GM18511 (cell line): ENCODE data around the gene ENTPD2.
"Not testable (repeated sequence)": the region's sequence is repeated elsewhere in the genome, so short reads cannot be mapped to it uniquely, and the experiment has no call there.

Experiments
- ATAC-seq: cut with Tn5 transposase; IDR thresholded peaks from one replicate; pipeline ENCODE4 v1.9.1; 2021; ENCODE audit warnings: mild to moderate bottlenecking, moderate library complexity; ENCODE audit not compliant: unreplicated experiment

Gene ENTPD2

DNA sequence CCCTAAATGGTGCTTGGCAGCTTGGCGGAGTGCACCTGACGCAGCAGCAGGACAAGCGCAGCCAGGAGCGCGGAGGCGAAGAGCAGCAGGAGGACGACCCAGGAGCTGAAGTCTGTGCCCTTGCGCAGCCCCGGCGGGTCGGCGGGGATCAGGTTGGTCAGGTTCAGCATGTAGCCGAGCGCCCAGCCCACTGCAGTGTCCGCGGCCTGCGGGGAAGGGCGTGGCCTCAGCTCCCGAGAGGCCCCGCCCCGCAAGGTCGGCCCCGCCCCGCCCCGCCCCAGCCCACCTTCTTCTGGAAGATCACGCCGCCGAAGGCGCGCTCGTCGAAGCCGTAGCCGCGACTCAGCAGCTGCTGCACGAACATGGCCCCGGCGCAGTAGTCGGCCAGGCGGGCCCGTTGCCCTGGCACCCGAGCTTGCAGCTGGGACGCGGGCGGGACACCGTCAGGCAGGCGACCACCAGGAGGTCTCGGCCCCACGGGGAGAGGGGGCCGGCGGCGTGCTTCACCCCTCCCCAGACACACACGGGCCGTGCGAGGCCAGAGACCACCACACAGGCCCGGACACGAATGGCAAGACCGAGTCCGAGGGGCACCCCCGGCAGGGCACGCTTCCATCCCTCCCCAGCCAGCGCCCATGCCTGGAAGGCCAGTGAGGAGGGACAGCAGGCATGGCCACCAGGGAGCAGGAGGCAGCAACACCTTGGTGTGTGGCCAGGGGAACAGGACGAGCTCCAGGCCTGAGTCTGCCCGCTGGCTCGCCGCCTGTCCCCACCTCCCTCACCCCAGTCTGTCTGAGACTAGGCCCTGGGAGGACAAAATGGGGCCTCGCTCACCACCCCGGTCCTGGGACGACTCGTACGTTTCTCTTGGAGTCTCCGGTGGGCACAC lies 5.0 kb downstream of the ENTPD2 start:
- no peak for ATAC-seq

DNA sequence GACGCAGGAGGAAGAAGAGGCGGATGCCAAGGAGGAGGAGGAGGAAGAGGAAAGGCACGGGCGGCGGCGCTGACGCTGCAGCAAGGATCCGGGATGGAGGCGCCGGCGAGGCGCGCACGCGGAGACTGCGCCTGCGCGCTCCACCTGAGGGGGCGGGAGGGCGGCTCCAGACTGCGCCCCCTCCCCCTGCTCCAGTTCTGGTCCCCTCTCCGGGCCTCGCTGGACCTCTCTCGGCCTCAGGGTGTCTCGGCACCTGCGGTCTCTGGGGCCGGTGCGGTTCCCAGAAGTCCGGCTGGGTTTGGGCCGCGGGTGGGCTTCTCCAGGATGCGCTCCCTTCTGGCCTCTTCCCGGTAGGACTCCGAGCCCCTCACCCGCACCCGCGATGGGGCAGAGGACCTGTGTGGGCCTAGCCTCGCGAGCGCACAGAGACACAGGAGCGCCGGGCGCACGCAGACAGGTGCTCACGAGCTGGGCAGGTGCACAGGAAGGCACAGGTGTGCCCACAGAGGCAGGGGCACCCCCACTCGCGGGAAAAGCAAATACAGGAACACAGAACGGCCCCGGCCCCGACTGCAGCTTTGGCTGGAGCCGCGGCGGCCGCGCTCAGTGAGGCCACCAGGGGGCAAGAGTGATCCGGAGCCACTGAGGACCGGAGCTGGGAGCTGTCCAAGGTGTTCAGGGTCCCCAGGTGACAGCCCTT lies 7.6 kb downstream of the ENTPD2 start, which contains the start of gene NPDC1:
Gene NPDC1 (minus strand): TSS at position 90 of the 700 bp plus-strand sequence. CDS start 188 bp downstream, outside the sequence.
- no peak for ATAC-seq

DNA sequence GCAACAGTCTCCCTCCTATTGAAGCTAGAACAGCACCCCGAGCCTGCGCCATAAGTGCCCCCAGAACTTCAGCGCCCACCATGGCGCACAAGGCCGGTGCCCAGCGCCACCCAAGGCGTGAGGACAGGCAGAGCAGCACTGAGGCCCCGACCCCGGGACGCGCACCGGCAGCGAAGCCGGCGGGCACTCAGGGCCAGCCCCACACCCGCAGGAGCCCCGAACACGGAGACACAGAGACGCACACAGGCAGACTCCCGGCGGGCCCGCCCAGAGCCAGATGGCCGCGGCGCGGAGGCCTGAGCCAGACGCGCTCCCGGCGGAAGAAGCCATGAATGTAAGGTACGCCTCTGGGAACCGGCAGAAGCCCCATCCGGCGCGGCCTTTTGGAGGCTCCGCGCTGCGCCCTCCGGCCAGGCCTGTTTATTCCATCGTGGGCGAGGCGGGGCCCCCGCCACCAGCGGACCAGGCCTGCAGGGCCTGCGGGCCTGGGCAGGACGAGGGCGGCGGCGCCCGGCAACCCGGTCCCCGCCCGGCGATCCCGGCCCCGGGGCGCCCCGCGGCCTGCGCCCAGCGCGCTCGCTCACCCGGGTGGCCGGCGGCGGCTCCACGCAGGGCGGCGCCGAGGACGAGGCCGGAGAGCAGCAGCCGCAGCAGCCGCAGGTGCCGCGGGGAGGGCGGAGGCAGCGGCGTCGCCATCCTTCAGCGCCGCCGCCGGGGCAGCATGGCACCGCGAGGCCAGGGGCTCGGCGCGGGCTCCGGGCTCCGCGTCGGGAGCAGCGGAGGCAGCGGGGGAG lies 8.4 kb downstream of the ENTPD2 start:
- no peak for ATAC-seq

- ATAC-seq: no peak
Observed at GRCh38 chr9:137044502-137045177, 9.2 kb downstream of the ENTPD2 start.

- ATAC-seq: no peak
Observed at GRCh38 chr9:137044037-137044436, 9.8 kb downstream of the ENTPD2 start.

DNA sequence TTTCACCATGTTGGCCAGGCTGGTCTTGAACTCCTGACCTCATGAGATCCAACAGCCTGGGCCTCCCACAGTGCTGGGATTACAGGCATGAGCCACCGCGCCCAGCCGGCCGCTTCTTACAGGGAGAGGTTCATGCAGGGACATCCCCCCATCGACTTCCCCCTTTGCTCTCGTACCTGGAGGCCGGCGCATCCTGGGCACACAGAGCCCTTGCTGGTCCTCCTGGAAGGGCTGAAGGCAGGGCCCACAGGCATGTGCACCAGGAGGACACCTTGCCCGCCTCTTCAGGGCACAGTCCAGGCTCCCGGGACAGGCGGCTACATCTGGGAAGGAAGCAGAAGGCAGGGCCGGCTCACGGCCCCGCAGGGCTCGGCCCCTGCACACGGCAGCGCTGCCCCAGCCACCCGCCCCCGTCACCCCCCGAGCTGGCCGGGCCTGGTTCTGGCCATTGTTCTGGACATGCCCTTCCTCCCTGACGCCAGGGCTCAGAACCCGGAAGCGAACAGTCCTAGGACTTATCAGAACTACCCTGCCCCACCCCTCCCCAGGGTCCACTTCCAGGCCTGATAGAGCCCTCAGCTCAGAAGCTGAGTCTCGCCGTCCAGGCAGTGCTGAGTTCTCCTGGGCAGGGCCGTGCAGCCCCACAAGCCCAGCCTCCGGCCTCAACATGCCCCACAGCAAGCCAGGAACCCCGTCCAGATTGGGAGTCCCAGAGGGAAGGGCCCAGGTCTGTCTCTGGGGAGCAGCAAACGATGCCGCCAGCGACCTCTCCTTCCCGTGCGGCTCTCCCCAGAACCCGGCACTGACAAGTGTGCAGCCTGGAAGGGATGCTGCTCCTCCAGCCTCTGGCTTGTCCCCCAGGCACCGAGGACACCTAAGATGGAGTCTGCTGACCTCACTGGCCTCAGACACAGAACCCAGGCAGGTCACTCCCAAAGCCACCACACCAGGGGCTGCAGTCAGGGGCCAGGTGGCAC lies 10.8 kb downstream of the ENTPD2 start:
- ATAC-seq: no peak

GRCh38 chr9:137041124-137041523 lies 12.7 kb downstream of the ENTPD2 start:
- no peak for ATAC-seq

DNA sequence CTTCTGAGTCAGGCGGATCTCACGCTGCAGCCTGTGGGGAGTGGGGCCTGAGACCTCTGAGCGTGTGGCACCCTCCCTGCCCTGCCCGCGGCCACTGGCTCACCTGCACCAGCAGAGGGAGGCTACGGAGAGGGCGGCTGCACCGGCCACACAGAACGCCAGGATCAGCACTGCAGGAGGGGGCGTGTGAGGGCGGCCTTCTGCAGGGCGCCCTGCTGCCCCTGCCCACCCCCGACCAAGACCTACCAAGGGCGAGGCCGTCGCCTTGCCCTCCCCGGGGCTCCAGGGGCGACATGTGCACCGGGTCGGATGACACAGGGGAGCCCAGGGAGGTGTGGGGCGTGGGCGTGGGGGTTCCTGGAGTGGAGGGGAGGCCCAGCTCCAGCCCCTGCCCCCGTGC lies 13.3 kb downstream of the ENTPD2 start:
- no peak for ATAC-seq

- no peak for ATAC-seq
Observed at GRCh38 chr9:137039611-137040366, 14.1 kb downstream of the ENTPD2 start.

DNA sequence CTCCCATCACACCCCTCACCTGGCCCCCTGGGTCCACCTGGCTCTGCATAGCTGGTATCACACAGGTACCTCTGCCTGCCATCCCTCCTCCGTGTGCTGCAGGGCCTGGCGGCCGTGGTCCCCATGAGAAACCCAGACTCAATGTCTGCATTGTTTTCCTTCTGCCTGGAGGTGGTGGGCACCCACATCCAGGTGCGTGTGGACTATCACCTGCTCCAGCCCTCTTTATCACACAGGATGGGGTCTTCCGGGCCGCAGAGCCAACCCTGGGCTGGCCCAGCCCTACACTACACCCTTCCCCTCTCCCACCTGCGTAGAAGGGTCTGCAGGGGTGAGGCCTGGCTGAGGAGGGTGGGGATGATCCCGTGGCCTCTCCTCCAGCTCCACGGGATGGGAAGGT lies 14.9 kb downstream of the ENTPD2 start:
- no peak for ATAC-seq

DNA sequence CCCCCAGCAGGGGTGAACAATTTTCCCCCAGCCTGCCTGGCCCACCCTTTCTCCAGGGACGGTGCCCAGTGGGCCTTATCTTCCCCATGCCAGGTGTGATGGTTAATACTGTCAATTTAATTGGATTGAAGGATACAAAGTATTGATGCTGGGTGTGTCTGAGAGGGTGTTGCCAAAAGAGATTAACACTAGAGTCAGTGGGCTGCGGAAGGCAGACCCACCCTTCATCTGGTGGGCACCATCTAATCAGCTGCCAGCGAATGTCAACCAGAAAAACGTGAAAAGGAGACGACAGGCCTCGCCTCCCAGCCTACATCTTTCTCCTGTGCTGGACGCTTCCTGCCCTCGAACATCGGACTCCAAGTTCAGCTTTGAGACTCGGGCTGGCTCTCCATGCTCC lies 16.4 kb downstream of the ENTPD2 start:
- no peak for ATAC-seq

DNA sequence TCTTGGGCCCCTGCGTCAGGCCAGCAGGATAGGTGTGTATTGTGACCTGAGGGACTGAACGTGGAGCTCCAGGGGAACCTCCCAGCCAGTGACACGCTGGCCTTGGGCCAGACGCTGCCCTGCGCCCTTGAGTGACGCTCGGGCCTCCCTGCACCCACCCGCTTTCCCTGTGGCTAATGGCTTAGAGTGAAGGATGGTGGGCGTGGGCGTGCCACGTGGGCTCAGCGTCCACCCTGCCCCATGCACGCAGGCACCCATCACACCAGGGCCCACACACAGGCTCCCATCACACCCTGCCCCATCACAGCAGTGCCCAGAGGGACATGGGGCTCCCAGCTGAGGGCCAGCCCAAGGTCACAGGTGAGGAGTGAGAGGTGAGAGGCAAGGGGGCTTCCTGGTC lies 16.8 kb downstream of the ENTPD2 start:
- ATAC-seq: no peak

DNA sequence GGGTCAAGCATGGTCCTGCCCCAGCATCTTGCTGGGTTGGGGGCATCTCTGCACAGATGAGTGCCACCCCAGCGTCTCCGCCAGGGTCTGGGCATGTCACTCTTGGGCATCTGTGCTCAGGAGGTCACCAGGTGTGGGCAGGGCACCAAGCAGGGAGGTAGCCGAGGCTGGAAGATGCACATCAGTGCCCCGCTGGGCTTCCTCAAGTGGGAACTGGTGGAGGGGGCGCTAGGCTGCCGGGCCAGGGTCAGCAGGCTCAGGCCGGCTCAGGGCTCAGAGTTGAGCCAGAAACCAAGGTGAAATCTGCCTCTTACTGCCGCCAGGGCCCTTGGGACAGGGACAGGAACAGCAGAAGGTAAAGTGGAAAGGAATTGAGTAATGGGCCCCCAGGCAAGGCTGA lies 17.9 kb downstream of the ENTPD2 start:
- no peak for ATAC-seq

DNA sequence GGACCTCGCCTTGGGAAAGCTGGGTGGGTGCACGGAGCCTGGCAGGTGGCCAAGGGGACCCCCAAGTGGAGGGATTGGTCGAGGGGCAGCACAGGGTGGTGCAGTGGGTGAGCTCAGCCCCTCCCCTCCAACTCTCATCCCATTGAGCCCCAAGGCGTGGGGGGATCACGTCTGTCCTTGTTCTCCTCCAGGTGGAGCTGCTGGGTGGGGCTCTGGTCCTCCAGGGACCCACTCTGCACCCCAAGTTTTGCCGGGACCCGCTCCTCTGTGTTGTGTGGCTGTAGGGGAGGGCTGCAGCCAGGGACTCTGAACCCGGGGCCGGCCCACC lies 18.4 kb downstream of the ENTPD2 start:
- no peak for ATAC-seq

GRCh38 chr9:137034709-137035506 lies 19.0 kb downstream of the ENTPD2 start:
- ATAC-seq: peak; percentile 69

DNA sequence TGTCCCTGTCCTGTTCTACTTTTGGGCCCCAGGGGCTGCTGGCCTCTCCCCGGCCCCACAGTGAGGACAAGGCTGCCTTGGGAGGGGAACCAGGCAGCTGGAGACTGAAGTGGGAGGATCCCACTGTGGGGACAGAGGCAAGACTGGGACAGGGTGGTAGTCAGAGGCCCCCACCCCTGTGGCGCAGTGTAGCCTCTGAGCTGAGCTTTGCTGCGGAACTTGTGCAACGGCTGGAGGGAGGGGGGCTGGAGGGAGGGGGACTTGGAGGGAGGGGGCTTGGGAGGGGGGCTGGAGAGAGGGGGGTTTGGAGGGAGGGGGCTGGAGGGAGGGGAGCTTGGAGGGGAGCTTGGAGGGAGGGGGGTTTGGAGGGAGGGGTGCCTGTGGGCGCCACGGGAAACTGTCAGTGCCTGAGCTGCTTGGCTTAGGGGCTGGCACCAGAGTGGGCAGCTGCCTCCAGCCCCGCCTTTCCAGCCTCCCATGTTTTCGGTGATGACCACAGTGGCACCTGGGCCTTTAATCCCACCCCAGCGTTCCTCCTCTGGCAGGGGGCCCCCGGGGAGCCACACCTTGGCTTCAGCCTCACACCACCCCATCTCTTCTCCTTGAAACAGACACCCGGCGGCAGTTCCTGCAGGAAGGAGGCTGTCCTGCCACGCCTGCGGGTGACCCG lies 19.7 kb downstream of the ENTPD2 start:
- ATAC-seq: no peak

GRCh38 chr9:137033481-137033880 lies 20.4 kb downstream of the ENTPD2 start:
- not testable (repeated sequence) for ATAC-seq

GRCh38 chr9:137032858-137033257 lies 21.0 kb downstream of the ENTPD2 start:
- ATAC-seq: no peak
